Endodermal cell (in vitro differentiated cells): ENCODE measurements around the gene ZNF490. TPM values are rescaled to one million over a fixed set of nuclear protein-coding genes. Genes with fewer than 3 reads are reported as not detected.

Source experiments
- DNase-seq: peaks from one replicate; pipeline ENCODE4 v3.0.0-alpha.2; 2017
- H3K27ac ChIP-seq: 2 replicates; pipeline ENCODE4 v1.5.1; 2013; ENCODE audit warnings: mild to moderate bottlenecking, low read depth, low read length, moderate library complexity
- H3K27me3 ChIP-seq: 2 replicates; pipeline ENCODE4 v1.6.1; 2013; ENCODE audit warnings: mild to moderate bottlenecking, low read length, moderate library complexity; ENCODE audit not compliant: insufficient read depth, control insufficient read depth, poor library complexity, severe bottlenecking
- H3K36me3 ChIP-seq: 2 replicates; pipeline ENCODE4 v1.7.0; 2013; ENCODE audit warnings: mild to moderate bottlenecking, low read length, moderate library complexity; ENCODE audit not compliant: control insufficient read depth, insufficient read depth
- H3K4me1 ChIP-seq: one replicate; pipeline ENCODE4 v1.7.0; 2013; ENCODE audit warnings: low read length; ENCODE audit not compliant: control insufficient read depth, insufficient read depth
- H3K4me3 ChIP-seq: 2 replicates; pipeline ENCODE4 v1.5.1; 2013; ENCODE audit warnings: mild to moderate bottlenecking, low read length, moderate library complexity
- H3K9ac ChIP-seq: 2 replicates; pipeline ENCODE4 v1.6.1; 2013; ENCODE audit warnings: mild to moderate bottlenecking, low read length, moderate library complexity; ENCODE audit not compliant: poor library complexity, severe bottlenecking; ENCODE audit errors: extremely low read depth
- H3K9me3 ChIP-seq: 2 replicates; pipeline ENCODE4 v1.6.1; 2013; ENCODE audit warnings: mild to moderate bottlenecking, low read length, moderate library complexity; ENCODE audit not compliant: control insufficient read depth
- H3K27ac Mint-ChIP-seq: 2 replicates; pipeline ENCODE4 v1.8.0; 2020; ENCODE audit warnings: mixed read lengths
- H3K27me3 Mint-ChIP-seq: 2 replicates; pipeline ENCODE4 v1.8.0; 2021; ENCODE audit warnings: mild to moderate bottlenecking, mixed read lengths; ENCODE audit not compliant: insufficient read depth
- H3K36me3 Mint-ChIP-seq: 2 replicates; pipeline ENCODE4 v1.8.0; 2020; ENCODE audit warnings: low read depth, mixed read lengths
- H3K4me1 Mint-ChIP-seq: 2 replicates; pipeline ENCODE4 v1.8.0; 2020; ENCODE audit warnings: mixed read lengths
- H3K4me3 Mint-ChIP-seq: 2 replicates; pipeline ENCODE4 v1.8.0; 2020; ENCODE audit warnings: mild to moderate bottlenecking, moderate library complexity, mixed read lengths
- H3K9me3 Mint-ChIP-seq: 2 replicates; pipeline ENCODE4 v1.8.0; 2020; ENCODE audit warnings: mild to moderate bottlenecking, mixed read lengths
- CTCF ChIP-seq: fragments of 200-600 bp; sonication (generic); conservative IDR thresholded peaks from 2 replicates; pipeline ENCODE4 v1.5.0; 2021; ENCODE audit warnings: antibody characterized with exemption, mild to moderate bottlenecking
- WGBS, 2 experiments: methylation state at CpG; one replicate each; pipeline versions ENCODE4 v1.1.5 to v1.1.7; 2013; ENCODE audit warnings: missing lambda C conversion rate in 2 of 2, mixed read lengths in 1 of 2; ENCODE audit not compliant: insufficient coverage in 1 of 2, insufficient read length in 1 of 2; 5-methylcytosine and 5-hydroxymethylcytosine counted together
- total RNA-seq, 2 donors: library from RNA; stranded (reverse); fragmentation: NEBNext Ultra II Directional in 1 of 2; extraction: Animal tissue kit (Norgen Biotek cat#: 25700) in 1 of 2; gene quantifications; 2 replicates in 1 of 2; 3 replicates in 1 of 2; pipeline ENCODE4 v1.2.1, GENCODE V29; 2021

The ZNF490 gene
- total RNA-seq, 2 donors from 2014 or later: 10.6 to 11.2 TPM

GRCh38 chr19:12655546-12655945 is 44.9 kb upstream of the ZNF490 start:
- Histone ChIP-seq H3K27ac (no peak overlapping the region), H3K4me1 (no peaks in the 10 kb centered on the region), H3K9ac (no peak overlapping the region), H3K4me3 (no peak overlapping the region), H3K9me3 (no peaks in the 10 kb centered on the region), H3K36me3 (peaks cover 35% of the 10 kb centered on the region), H3K27me3 (no peaks in the 10 kb centered on the region)
- TF ChIP-seq CTCF: no peak
- Mint-ChIP-seq H3K27ac (no peak overlapping the region), H3K4me3 (no peak overlapping the region), H3K27me3 (no peaks in the 10 kb centered on the region), H3K9me3 (peaks cover 1% of the 10 kb centered on the region), H3K36me3 (peaks cover 65% of the 10 kb centered on the region), H3K4me1 (no peaks in the 10 kb centered on the region)
- no peak for DNase-seq
- WGBS, 2 experiments: 97 to 98% methylated on average over 8 of the region's 8 CpGs

DNA sequence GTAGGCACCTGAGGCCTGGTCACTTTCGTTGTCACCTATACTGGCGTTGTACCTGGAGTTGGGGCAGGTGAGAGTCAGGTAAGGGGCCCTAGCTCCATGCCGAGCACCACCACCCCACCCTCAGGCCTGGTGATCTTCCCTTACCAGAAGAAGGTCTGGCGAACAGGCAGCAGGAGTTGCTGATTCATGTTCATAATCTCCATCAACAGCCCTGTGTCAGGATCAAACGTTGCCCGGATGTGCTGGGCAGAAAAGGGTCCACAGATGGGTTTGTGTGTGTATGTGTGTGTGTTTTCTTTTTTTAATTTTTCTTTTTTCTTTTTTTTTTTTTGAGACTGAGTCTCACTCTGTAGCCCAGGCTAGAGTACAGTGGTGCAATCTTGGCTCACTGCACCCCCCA is 41.6 kb upstream of the ZNF490 start:
- Histone ChIP-seq H3K27me3 (no peaks in the 10 kb centered on the region), H3K4me1 (no peaks in the 10 kb centered on the region), H3K4me3 (no peak overlapping the region), H3K27ac (no peak overlapping the region), H3K36me3 (peaks cover 18% of the 10 kb centered on the region), H3K9me3 (no peaks in the 10 kb centered on the region), H3K9ac (no peak overlapping the region)
- Mint-ChIP-seq H3K4me3 (no peak overlapping the region), H3K4me1 (no peaks in the 10 kb centered on the region), H3K9me3 (peaks cover 1% of the 10 kb centered on the region), H3K27ac (no peak overlapping the region), H3K36me3 (peaks cover 59% of the 10 kb centered on the region), H3K27me3 (no peaks in the 10 kb centered on the region)
- no peak for TF ChIP-seq CTCF
- 96 to 100% methylated on average over 2 to 5 of the region's 6 CpGs for WGBS, 2 experiments
- no peak for DNase-seq

GRCh38 chr19:12649941-12650340 is 39.3 kb upstream of the ZNF490 start:
- WGBS, 2 experiments: 93 to 100% methylated on average over 8 to 10 of the region's 10 CpGs
- H3K27ac ChIP-seq: no peak overlapping the region
- no peak overlapping the region for H3K27ac Mint-ChIP-seq
- H3K4me3 ChIP-seq: no peak overlapping the region
- no peaks in the 10 kb centered on the region for H3K27me3 ChIP-seq
- peaks cover 43% of the 10 kb centered on the region for H3K36me3 Mint-ChIP-seq
- no peak overlapping the region for H3K4me3 Mint-ChIP-seq
- no peak for TF ChIP-seq CTCF
- DNase-seq: no peak
- H3K36me3 ChIP-seq: no peaks in the 10 kb centered on the region
- H3K9me3 ChIP-seq: no peaks in the 10 kb centered on the region
- peaks cover 1% of the 10 kb centered on the region for H3K9me3 Mint-ChIP-seq
- no peaks in the 10 kb centered on the region for H3K4me1 ChIP-seq
- no peaks in the 10 kb centered on the region for H3K27me3 Mint-ChIP-seq
- no peak overlapping the region for H3K9ac ChIP-seq
- no peaks in the 10 kb centered on the region for H3K4me1 Mint-ChIP-seq
